DND-41 (cell line): ENCODE measurements around the gene FBXO47.

Experiments used
- EZH2 ChIP-seq: IDR thresholded peaks from 3 replicates; pipeline ENCODE4 v1.6.1; 2012; ENCODE audit warnings: borderline replicate concordance, low read depth, mild to moderate bottlenecking, moderate library complexity, low read length, inconsistent platforms; ENCODE audit not compliant: severe bottlenecking
- TF ChIP-seq, protein P1 (sequence below): IDR thresholded peaks from 2 replicates; pipeline ENCODE4 v1.5.1; 2012; ENCODE audit warnings: borderline replicate concordance, low read length, moderate library complexity, mild to moderate bottlenecking; ENCODE audit not compliant: poor library complexity, severe bottlenecking; ENCODE audit errors: extremely low read depth

DNA sequence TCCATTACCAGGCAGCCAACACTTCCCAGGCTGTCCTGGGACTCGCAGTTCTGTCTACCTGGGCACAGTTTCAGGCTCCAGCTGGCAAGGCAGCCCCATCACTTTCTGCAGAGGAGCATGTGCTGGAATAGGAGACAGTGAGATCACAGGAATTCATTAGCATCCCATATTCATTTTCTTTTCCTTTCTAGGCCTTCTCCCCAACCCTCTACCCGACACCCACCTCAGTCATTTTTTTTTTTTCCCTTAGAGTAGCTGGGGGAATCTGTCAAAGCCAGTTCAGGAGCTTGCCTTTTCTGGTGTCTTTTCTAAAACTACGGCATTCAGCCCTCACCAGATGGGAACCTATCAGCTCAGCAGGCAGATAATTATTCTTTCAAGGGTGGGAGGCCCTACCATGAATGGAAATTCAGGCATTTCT is 42.4 kb upstream of the FBXO47 start:
- TF ChIP-seq EZH2: no peak
- TF ChIP-seq, protein P1, sequence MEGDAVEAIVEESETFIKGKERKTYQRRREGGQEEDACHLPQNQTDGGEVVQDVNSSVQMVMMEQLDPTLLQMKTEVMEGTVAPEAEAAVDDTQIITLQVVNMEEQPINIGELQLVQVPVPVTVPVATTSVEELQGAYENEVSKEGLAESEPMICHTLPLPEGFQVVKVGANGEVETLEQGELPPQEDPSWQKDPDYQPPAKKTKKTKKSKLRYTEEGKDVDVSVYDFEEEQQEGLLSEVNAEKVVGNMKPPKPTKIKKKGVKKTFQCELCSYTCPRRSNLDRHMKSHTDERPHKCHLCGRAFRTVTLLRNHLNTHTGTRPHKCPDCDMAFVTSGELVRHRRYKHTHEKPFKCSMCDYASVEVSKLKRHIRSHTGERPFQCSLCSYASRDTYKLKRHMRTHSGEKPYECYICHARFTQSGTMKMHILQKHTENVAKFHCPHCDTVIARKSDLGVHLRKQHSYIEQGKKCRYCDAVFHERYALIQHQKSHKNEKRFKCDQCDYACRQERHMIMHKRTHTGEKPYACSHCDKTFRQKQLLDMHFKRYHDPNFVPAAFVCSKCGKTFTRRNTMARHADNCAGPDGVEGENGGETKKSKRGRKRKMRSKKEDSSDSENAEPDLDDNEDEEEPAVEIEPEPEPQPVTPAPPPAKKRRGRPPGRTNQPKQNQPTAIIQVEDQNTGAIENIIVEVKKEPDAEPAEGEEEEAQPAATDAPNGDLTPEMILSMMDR: no peak
